ENCODE measurements around the gene SPATA45. TPM values are rescaled to one million over a fixed set of nuclear protein-coding genes. Genes with fewer than 3 reads are reported as not detected.
"Not testable (repeated sequence)": the region's sequence is repeated elsewhere in the genome, so short reads cannot be mapped to it uniquely, and the experiment has no call there.

SPATA45 gene
- total RNA-seq, 1 donor from 2014 or later: not detected

GRCh38 chr1:212873518-212873917 is 26.1 kb upstream of the SPATA45 start:
- H3K9me3 Mint-ChIP-seq (ENCODE audit: unreplicated experiment): peaks cover 1% of the 10 kb centered on the region
- no peak for DNase-seq
- H3K4me1 Mint-ChIP-seq (ENCODE audit: low read depth, unreplicated experiment): no peaks in the 10 kb centered on the region
- H3K36me3 Mint-ChIP-seq (ENCODE audit: unreplicated experiment): no peaks in the 10 kb centered on the region
- no peaks in the 10 kb centered on the region for H3K27me3 Mint-ChIP-seq (ENCODE audit: unreplicated experiment)
- no peak overlapping the region for H3K27ac Mint-ChIP-seq (ENCODE audit: unreplicated experiment)
- no peak for TF ChIP-seq CTCF (IDR thresholded peaks at IDR 0.05; ENCODE audit: partially characterized antibody, unreplicated experiment)
- no peak overlapping the region for H3K4me3 Mint-ChIP-seq (ENCODE audit: unreplicated experiment)

GRCh38 chr1:212871976-212872375 is 24.5 kb upstream of the SPATA45 start:
- Mint-ChIP-seq H3K27ac (ENCODE audit: unreplicated experiment) (no peak overlapping the region), H3K4me1 (ENCODE audit: low read depth, unreplicated experiment) (no peaks in the 10 kb centered on the region), H3K27me3 (ENCODE audit: unreplicated experiment) (no peaks in the 10 kb centered on the region), H3K4me3 (ENCODE audit: unreplicated experiment) (no peak overlapping the region), H3K36me3 (ENCODE audit: unreplicated experiment) (no peaks in the 10 kb centered on the region), H3K9me3 (ENCODE audit: unreplicated experiment) (peaks cover 1% of the 10 kb centered on the region)
- no peak for TF ChIP-seq CTCF (IDR thresholded peaks at IDR 0.05; ENCODE audit: partially characterized antibody, unreplicated experiment)
- DNase-seq: no peak

- DNase-seq: no peak
- peaks cover 12% of the 10 kb centered on the region for H3K4me1 Mint-ChIP-seq (ENCODE audit: low read depth, unreplicated experiment)
- H3K9me3 Mint-ChIP-seq (ENCODE audit: unreplicated experiment): no peaks in the 10 kb centered on the region
- no peak overlapping the region for H3K27ac Mint-ChIP-seq (ENCODE audit: unreplicated experiment)
- no peaks in the 10 kb centered on the region for H3K36me3 Mint-ChIP-seq (ENCODE audit: unreplicated experiment)
- no peaks in the 10 kb centered on the region for H3K27me3 Mint-ChIP-seq (ENCODE audit: unreplicated experiment)
- no peak overlapping the region for H3K4me3 Mint-ChIP-seq (ENCODE audit: unreplicated experiment)
- no peak for TF ChIP-seq CTCF (IDR thresholded peaks at IDR 0.05; ENCODE audit: partially characterized antibody, unreplicated experiment)
Observed at GRCh38 chr1:212867192-212867591, 19.7 kb upstream of the SPATA45 start.

GRCh38 chr1:212864201-212864600 is 16.8 kb upstream of the SPATA45 start:
- Mint-ChIP-seq H3K27ac (ENCODE audit: unreplicated experiment) (no peak overlapping the region), H3K4me1 (ENCODE audit: low read depth, unreplicated experiment) (peaks cover 12% of the 10 kb centered on the region), H3K27me3 (ENCODE audit: unreplicated experiment) (peaks cover 2% of the 10 kb centered on the region), H3K4me3 (ENCODE audit: unreplicated experiment) (peak overlapping the region; percentile 32), H3K9me3 (ENCODE audit: unreplicated experiment) (peaks cover 2% of the 10 kb centered on the region), H3K36me3 (ENCODE audit: unreplicated experiment) (no peaks in the 10 kb centered on the region)
- TF ChIP-seq CTCF (IDR thresholded peaks at IDR 0.05; ENCODE audit: partially characterized antibody, unreplicated experiment): no peak
- DNase-seq: no peak

- H3K27ac Mint-ChIP-seq (ENCODE audit: unreplicated experiment); H3K9me3 Mint-ChIP-seq (ENCODE audit: unreplicated experiment); H3K36me3 Mint-ChIP-seq (ENCODE audit: unreplicated experiment); H3K4me3 Mint-ChIP-seq (ENCODE audit: unreplicated experiment); DNase-seq; H3K27me3 Mint-ChIP-seq (ENCODE audit: unreplicated experiment): not testable (repeated sequence)
- H3K4me1 Mint-ChIP-seq (ENCODE audit: low read depth, unreplicated experiment): peaks cover 12% of the 10 kb centered on the region
Observed at GRCh38 chr1:212863345-212863744, 15.9 kb upstream of the SPATA45 start.
